Measurements from ENCODE around the gene MED25. TPM values are rescaled to one million over a fixed set of nuclear protein-coding genes. Genes with fewer than 3 reads are reported as not detected.

The MED25 gene
- total and polyA plus RNA-seq, 4 experiments from 2014 or later = 10.7 to 48.8 (median 32.4) TPM

GRCh38 chr19:49840321-49840720, 22.2 kb downstream of the MED25 start:
- Mint-ChIP-seq H3K27ac (no peak overlapping the region), H3K9me3 (no peaks in the 10 kb centered on the region), H3K4me1 (no peaks in the 10 kb centered on the region), H3K27me3 (no peaks in the 10 kb centered on the region), H3K36me3 (peaks cover 18 to 20% of the 10 kb centered on the region in 2 donors), H3K4me3 (peak overlapping the region in 1 of 8 donors; percentile 68)
- ChIA-PET CTCF (ENCODE audit: partially characterized antibody) (no interaction called here), POLR2A (ENCODE audit: partially characterized antibody) (no interaction called here)
- Histone ChIP-seq H3K27ac (ENCODE audit: low read depth, low read length) (no peak overlapping the region), H3K4me1 (ENCODE audit: insufficient read depth, low read length) (no peaks in the 10 kb centered on the region), H3K27me3 (ENCODE audit: insufficient read depth, low read length) (no peaks in the 10 kb centered on the region), H3K36me3 (ENCODE audit: insufficient read depth, low read length) (peaks cover 22% of the 10 kb centered on the region), H3K4me3 (ENCODE audit: low read length in 2 of 2) (no peak overlapping the region), H3K9me3 (ENCODE audit: control insufficient read depth in 1 of 2, low read length in 2 of 2) (no peaks in the 10 kb centered on the region)
- no peak for DNase-seq
- intact Hi-C loops (cut with micrococcal nuclease) = no loop called here

GRCh38 chr19:49840736-49841249, 22.7 kb downstream of the MED25 start:
- ChIA-PET POLR2A (ENCODE audit: partially characterized antibody) (no interaction called here), CTCF (ENCODE audit: partially characterized antibody) (no interaction called here)
- peaks cover 18% of the 10 kb centered on the region for H3K36me3 ChIP-seq (ENCODE audit: insufficient read depth, low read length)
- Mint-ChIP-seq H3K9me3 (no peaks in the 10 kb centered on the region), H3K4me1 (no peaks in the 10 kb centered on the region), H3K27ac (peak overlapping the region in 2 of 7 donors; percentile 46 to 78), H3K27me3 (no peaks in the 10 kb centered on the region), H3K36me3 (peaks cover 18 to 20% of the 10 kb centered on the region in 2 donors), H3K4me3 (peak overlapping the region in 1 of 8 donors; percentile 68)
- intact Hi-C loops (cut with micrococcal nuclease) = no loop called here
- no peak overlapping the region for H3K27ac ChIP-seq (ENCODE audit: low read depth, low read length)
- H3K4me3 ChIP-seq (ENCODE audit: low read length in 2 of 2) = no peak overlapping the region
- no peaks in the 10 kb centered on the region for H3K4me1 ChIP-seq (ENCODE audit: insufficient read depth, low read length)
- no peaks in the 10 kb centered on the region for H3K27me3 ChIP-seq (ENCODE audit: insufficient read depth, low read length)
- DNase-seq = no peak
- H3K9me3 ChIP-seq (ENCODE audit: control insufficient read depth in 1 of 2, low read length in 2 of 2) = no peaks in the 10 kb centered on the region

GRCh38 chr19:49843265-49843664, 25.2 kb downstream of the MED25 start:
- Mint-ChIP-seq H3K27ac (no peak overlapping the region), H3K9me3 (no peaks in the 10 kb centered on the region), H3K4me3 (no peak overlapping the region), H3K36me3 (peaks cover 8 to 9% of the 10 kb centered on the region in 2 donors), H3K27me3 (no peaks in the 10 kb centered on the region), H3K4me1 (peaks cover 2 to 8% (median 4%) of the 10 kb centered on the region in 4 donors)
- Histone ChIP-seq H3K27ac (ENCODE audit: low read depth, low read length) (no peak overlapping the region), H3K9me3 (ENCODE audit: control insufficient read depth in 1 of 2, low read length in 2 of 2) (no peaks in the 10 kb centered on the region), H3K4me1 (ENCODE audit: insufficient read depth, low read length) (peaks cover 5% of the 10 kb centered on the region), H3K36me3 (ENCODE audit: insufficient read depth, low read length) (peaks cover 6% of the 10 kb centered on the region), H3K4me3 (ENCODE audit: low read length in 2 of 2) (no peak overlapping the region), H3K27me3 (ENCODE audit: insufficient read depth, low read length) (no peaks in the 10 kb centered on the region)
- POLR2A ChIA-PET (ENCODE audit: partially characterized antibody) = no interaction called here
- CTCF ChIA-PET (ENCODE audit: partially characterized antibody) = no interaction called here
- intact Hi-C loops (cut with micrococcal nuclease) = no loop called here
- no peak for DNase-seq

GRCh38 chr19:49844138-49845095, 26.3 kb downstream of the MED25 start:
- intact Hi-C loops (cut with micrococcal nuclease) = no loop called here
- H3K36me3 ChIP-seq (ENCODE audit: insufficient read depth, low read length) = peaks cover 5% of the 10 kb centered on the region
- no peak overlapping the region for H3K27ac ChIP-seq (ENCODE audit: low read depth, low read length)
- H3K27ac Mint-ChIP-seq = no peak overlapping the region
- H3K9me3 Mint-ChIP-seq = peaks cover 0 to 3% (median 0%) of the 10 kb centered on the region in 8 donors
- no peaks in the 10 kb centered on the region for H3K9me3 ChIP-seq (ENCODE audit: control insufficient read depth in 1 of 2, low read length in 2 of 2)
- peaks cover 14% of the 10 kb centered on the region for H3K4me1 ChIP-seq (ENCODE audit: insufficient read depth, low read length)
- H3K27me3 ChIP-seq (ENCODE audit: insufficient read depth, low read length) = no peaks in the 10 kb centered on the region
- peaks cover 11 to 17% (median 15%) of the 10 kb centered on the region in 4 donors for H3K4me1 Mint-ChIP-seq
- H3K36me3 Mint-ChIP-seq = no peaks in the 10 kb centered on the region
- no peak overlapping the region for H3K4me3 ChIP-seq (ENCODE audit: low read length in 2 of 2)
- ChIA-PET CTCF (ENCODE audit: partially characterized antibody) (interaction anchor here (0.6 kb wide), 1 partner anchor 95 kb away, joined by 3 read pairs; no protein-coding TSS in a partner anchor), POLR2A (ENCODE audit: partially characterized antibody) (interaction anchor here (0.6 kb wide), 1 partner anchor 13 kb away, joined by 5 read pairs; no protein-coding TSS in a partner anchor)
- H3K4me3 Mint-ChIP-seq = no peak overlapping the region
- no peak for DNase-seq
- H3K27me3 Mint-ChIP-seq = no peaks in the 10 kb centered on the region

- H3K4me1 ChIP-seq (ENCODE audit: insufficient read depth, low read length) = peaks cover 20% of the 10 kb centered on the region
- no peak overlapping the region for H3K27ac ChIP-seq (ENCODE audit: low read depth, low read length)
- Mint-ChIP-seq H3K27me3 (no peaks in the 10 kb centered on the region), H3K4me3 (no peak overlapping the region), H3K27ac (no peak overlapping the region), H3K9me3 (peaks cover 0 to 3% (median 0%) of the 10 kb centered on the region in 8 donors), H3K4me1 (peaks cover 18 to 25% (median 22%) of the 10 kb centered on the region in 4 donors), H3K36me3 (peaks cover 0 to 2% of the 10 kb centered on the region in 2 donors)
- ChIA-PET CTCF (ENCODE audit: partially characterized antibody) (no interaction called here), POLR2A (ENCODE audit: partially characterized antibody) (no interaction called here)
- DNase-seq = no peak
- no peak overlapping the region for H3K4me3 ChIP-seq (ENCODE audit: low read length in 2 of 2)
- intact Hi-C loops (cut with micrococcal nuclease) = no loop called here
- H3K27me3 ChIP-seq (ENCODE audit: insufficient read depth, low read length) = no peaks in the 10 kb centered on the region
- H3K36me3 ChIP-seq (ENCODE audit: insufficient read depth, low read length) = no peaks in the 10 kb centered on the region
- no peaks in the 10 kb centered on the region for H3K9me3 ChIP-seq (ENCODE audit: control insufficient read depth in 1 of 2, low read length in 2 of 2)
Observed at GRCh38 chr19:49845414-49845813, 27.3 kb downstream of the MED25 start.

- Histone ChIP-seq H3K4me1 (ENCODE audit: insufficient read depth, low read length) (peaks cover 20% of the 10 kb centered on the region), H3K9me3 (ENCODE audit: control insufficient read depth in 1 of 2, low read length in 2 of 2) (no peaks in the 10 kb centered on the region), H3K27ac (ENCODE audit: low read depth, low read length) (no peak overlapping the region), H3K36me3 (ENCODE audit: insufficient read depth, low read length) (no peaks in the 10 kb centered on the region), H3K27me3 (ENCODE audit: insufficient read depth, low read length) (no peaks in the 10 kb centered on the region), H3K4me3 (ENCODE audit: low read length in 2 of 2) (no peak overlapping the region)
- intact Hi-C loops (cut with micrococcal nuclease) = no loop called here
- no peak overlapping the region for H3K4me3 Mint-ChIP-seq
- ChIA-PET CTCF (ENCODE audit: partially characterized antibody) (interaction anchor here (1.2 kb wide), 1 partner anchor 27 kb away, joined by 3 read pairs; no protein-coding TSS in a partner anchor), POLR2A (ENCODE audit: partially characterized antibody) (interaction anchor here (0.8 kb wide), 1 partner anchor 23 kb away, joined by 3 read pairs; no protein-coding TSS in a partner anchor)
- H3K36me3 Mint-ChIP-seq = peaks cover 0 to 5% of the 10 kb centered on the region in 2 donors
- H3K9me3 Mint-ChIP-seq = peaks cover 0 to 3% (median 0%) of the 10 kb centered on the region in 8 donors
- no peaks in the 10 kb centered on the region for H3K27me3 Mint-ChIP-seq
- peaks cover 18 to 30% (median 22%) of the 10 kb centered on the region in 4 donors for H3K4me1 Mint-ChIP-seq
- H3K27ac Mint-ChIP-seq = no peak overlapping the region
- no peak for DNase-seq
Observed at GRCh38 chr19:49846408-49846807, 28.3 kb downstream of the MED25 start.

Measured in CD4-positive, alpha-beta memory T cell (primary cell).